Measurements from ENCODE around the gene PLEKHA1. TPM values are rescaled to one million over a fixed set of nuclear protein-coding genes. Genes with fewer than 3 reads are reported as not detected.

Gene PLEKHA1
- total RNA-seq, 2 experiments from 2014 or later = 11.1 to 12.9 TPM

DNA sequence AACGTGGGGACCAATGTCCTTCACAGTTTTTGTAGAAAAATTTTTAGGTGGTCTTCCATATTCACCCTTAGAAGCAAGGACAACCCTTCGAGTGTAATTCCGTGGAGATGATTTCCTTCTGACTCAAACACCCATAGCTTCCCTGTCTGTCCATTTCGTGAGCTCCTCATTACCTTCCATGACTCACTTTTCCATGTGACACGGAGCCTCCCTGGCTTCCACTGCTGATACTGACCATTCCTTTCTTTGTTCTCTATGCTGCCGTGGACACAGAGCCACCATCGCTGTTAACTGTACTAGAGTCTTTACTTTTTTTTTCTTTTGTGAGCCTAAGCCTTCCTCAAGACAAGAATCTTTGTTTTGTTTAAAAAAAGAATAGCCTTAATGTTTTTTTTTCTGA, 67.5 kb downstream of the PLEKHA1 start:
- ChIA-PET CTCF (interaction anchor here (1.2 kb wide), 1 partner anchor 99 kb away, joined by 3 read pairs; no protein-coding TSS in a partner anchor), POLR2A (no interaction called here)
- no peak for DNase-seq
- H3K27me3 Mint-ChIP-seq = peaks cover 2% of the 10 kb centered on the region
- H3K4me3 Mint-ChIP-seq = no peak overlapping the region
- H3K4me1 Mint-ChIP-seq (ENCODE audit: low read depth) = no peaks in the 10 kb centered on the region
- intact Hi-C loops (cut with micrococcal nuclease) = no loop called here
- H3K27ac Mint-ChIP-seq = no peak overlapping the region
- H3K36me3 Mint-ChIP-seq = no peaks in the 10 kb centered on the region
- no peaks in the 10 kb centered on the region for H3K9me3 Mint-ChIP-seq

DNA sequence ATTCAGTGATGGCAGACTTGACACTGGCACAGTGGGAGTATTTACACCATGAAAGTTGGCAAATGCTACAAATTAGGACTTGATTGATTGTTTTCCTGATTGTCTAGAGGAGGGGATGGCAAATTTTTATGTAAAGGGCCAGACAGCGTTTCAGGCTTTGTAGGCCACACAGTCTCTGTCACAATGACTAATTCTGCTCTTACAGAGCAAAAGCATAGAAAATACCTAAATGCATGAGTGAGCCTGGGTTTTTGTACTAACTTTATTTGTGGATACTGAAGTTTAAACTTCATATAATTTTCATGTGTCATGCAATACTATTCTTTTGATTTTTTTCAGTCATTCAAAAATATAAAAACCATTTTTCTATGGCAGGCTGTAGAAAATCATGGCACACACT, 71.0 kb downstream of the PLEKHA1 start:
- intact Hi-C loops (cut with micrococcal nuclease) = no loop called here
- DNase-seq = no peak
- H3K4me3 Mint-ChIP-seq = no peak overlapping the region
- H3K9me3 Mint-ChIP-seq = no peaks in the 10 kb centered on the region
- peaks cover 6% of the 10 kb centered on the region for H3K27me3 Mint-ChIP-seq
- no peak overlapping the region for H3K27ac Mint-ChIP-seq
- H3K4me1 Mint-ChIP-seq (ENCODE audit: low read depth) = no peaks in the 10 kb centered on the region
- ChIA-PET POLR2A (no interaction called here), CTCF (no interaction called here)
- no peaks in the 10 kb centered on the region for H3K36me3 Mint-ChIP-seq

- intact Hi-C loops (cut with micrococcal nuclease) = no loop called here
- DNase-seq = no peak
- no peak overlapping the region for H3K27ac Mint-ChIP-seq
- no peak overlapping the region for H3K4me3 Mint-ChIP-seq
- H3K9me3 Mint-ChIP-seq = no peaks in the 10 kb centered on the region
- no peaks in the 10 kb centered on the region for H3K36me3 Mint-ChIP-seq
- ChIA-PET CTCF (no interaction called here), POLR2A (no interaction called here)
- H3K4me1 Mint-ChIP-seq (ENCODE audit: low read depth) = no peaks in the 10 kb centered on the region
- peaks cover 9% of the 10 kb centered on the region for H3K27me3 Mint-ChIP-seq
These were observed 71.4 kb downstream of the PLEKHA1 start for GRCh38 chr10:122445904-122446303.

GRCh38 chr10:122446668-122447423, 72.3 kb downstream of the PLEKHA1 start:
- CTCF ChIA-PET = no interaction called here
- POLR2A ChIA-PET = no interaction called here
- no peak overlapping the region for H3K4me3 Mint-ChIP-seq
- no peaks in the 10 kb centered on the region for H3K9me3 Mint-ChIP-seq
- no peaks in the 10 kb centered on the region for H3K4me1 Mint-ChIP-seq (ENCODE audit: low read depth)
- DNase-seq = no peak
- H3K36me3 Mint-ChIP-seq = no peaks in the 10 kb centered on the region
- H3K27me3 Mint-ChIP-seq = peaks cover 12% of the 10 kb centered on the region
- intact Hi-C loops (cut with micrococcal nuclease) = no loop called here
- H3K27ac Mint-ChIP-seq = no peak overlapping the region

DNA sequence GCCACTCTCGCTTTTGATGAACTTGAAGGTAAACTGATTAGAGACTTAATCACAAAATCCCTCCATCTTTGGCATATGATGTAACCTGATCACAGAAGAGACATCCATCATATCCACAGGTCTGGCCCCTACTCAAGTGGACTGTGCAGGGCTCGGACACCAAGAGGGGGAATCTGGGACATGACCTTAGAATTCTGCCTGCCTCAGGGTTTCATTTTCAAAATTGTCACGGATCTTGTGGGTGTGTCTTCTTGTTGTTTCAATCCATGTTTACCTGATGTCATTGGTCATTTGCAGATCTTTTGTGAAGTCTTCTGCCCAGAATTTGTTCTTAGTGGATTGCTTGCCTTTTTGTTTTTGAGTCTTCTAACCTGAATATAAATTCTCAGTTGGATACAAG, 74.1 kb downstream of the PLEKHA1 start:
- POLR2A ChIA-PET = no interaction called here
- Mint-ChIP-seq H3K27me3 (peaks cover 12% of the 10 kb centered on the region), H3K9me3 (no peaks in the 10 kb centered on the region), H3K36me3 (no peaks in the 10 kb centered on the region), H3K4me1 (ENCODE audit: low read depth) (no peaks in the 10 kb centered on the region), H3K27ac (no peak overlapping the region), H3K4me3 (no peak overlapping the region)
- CTCF ChIA-PET = interaction anchor here (0.8 kb wide), 1 partner anchor 117 kb away, joined by 4 read pairs; no protein-coding TSS in a partner anchor
- DNase-seq = no peak
- intact Hi-C loops (cut with micrococcal nuclease) = no loop called here

- CTCF ChIA-PET = interaction anchor here (1.4 kb wide), 1 partner anchor 14 kb away, joined by 4 read pairs; no protein-coding TSS in a partner anchor
- intact Hi-C loops (cut with micrococcal nuclease) = no loop called here
These were observed 74.6 kb downstream of the PLEKHA1 start for GRCh38 chr10:122449153-122449552.

DNA sequence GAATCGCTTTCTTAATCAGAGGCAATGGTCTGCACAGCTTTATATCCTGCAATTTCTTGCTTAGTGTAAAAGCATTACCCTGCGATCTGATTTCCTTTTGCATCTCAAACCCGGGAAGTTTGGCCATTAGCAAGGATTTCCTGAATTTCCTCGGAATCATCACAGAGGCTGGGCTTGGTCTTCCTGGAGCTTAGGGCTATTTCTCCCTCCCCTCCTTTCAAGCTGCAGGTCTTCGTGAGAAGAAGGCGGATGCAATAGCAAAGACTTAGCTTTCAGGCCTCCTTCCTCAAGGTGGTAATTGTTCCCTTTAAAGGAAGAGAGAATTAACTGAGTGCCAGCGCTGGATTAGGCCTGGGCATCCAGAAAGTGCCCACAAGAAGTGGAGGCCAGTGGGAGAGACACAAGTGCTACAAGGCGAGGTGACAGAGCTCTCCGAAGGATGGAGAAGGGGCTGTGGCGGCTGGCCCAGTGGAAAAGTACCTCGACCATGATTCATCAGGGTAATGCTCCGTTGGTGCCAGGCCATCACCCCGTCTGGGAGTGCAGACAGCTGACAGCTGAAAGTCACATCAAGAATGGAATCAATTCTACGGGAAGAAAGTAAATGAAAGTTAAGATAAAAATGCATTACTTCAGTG, 76.0 kb downstream of the PLEKHA1 start:
- H3K4me1 Mint-ChIP-seq (ENCODE audit: low read depth) = no peaks in the 10 kb centered on the region
- H3K27me3 Mint-ChIP-seq = peaks cover 16% of the 10 kb centered on the region
- intact Hi-C loops (cut with micrococcal nuclease) = no loop called here
- CTCF ChIA-PET = interaction anchor here (1.4 kb wide), 1 partner anchor 15 kb away, joined by 4 read pairs; no protein-coding TSS in a partner anchor
- no peak overlapping the region for H3K4me3 Mint-ChIP-seq
- H3K27ac Mint-ChIP-seq = no peak overlapping the region
- no peak for DNase-seq
- H3K9me3 Mint-ChIP-seq = no peaks in the 10 kb centered on the region
- POLR2A ChIA-PET = no interaction called here
- H3K36me3 Mint-ChIP-seq = no peaks in the 10 kb centered on the region

More at GRCh38 chr10:122449153-122449552, 74.6 kb downstream of the PLEKHA1 start:
- no peak overlapping the region for H3K4me3 Mint-ChIP-seq
- no peak overlapping the region for H3K27ac Mint-ChIP-seq
- H3K4me1 Mint-ChIP-seq (ENCODE audit: low read depth) = no peaks in the 10 kb centered on the region
- DNase-seq = no peak
- H3K36me3 Mint-ChIP-seq = no peaks in the 10 kb centered on the region
- POLR2A ChIA-PET = no interaction called here
- H3K27me3 Mint-ChIP-seq = peaks cover 14% of the 10 kb centered on the region
- H3K9me3 Mint-ChIP-seq = no peaks in the 10 kb centered on the region

DNA sequence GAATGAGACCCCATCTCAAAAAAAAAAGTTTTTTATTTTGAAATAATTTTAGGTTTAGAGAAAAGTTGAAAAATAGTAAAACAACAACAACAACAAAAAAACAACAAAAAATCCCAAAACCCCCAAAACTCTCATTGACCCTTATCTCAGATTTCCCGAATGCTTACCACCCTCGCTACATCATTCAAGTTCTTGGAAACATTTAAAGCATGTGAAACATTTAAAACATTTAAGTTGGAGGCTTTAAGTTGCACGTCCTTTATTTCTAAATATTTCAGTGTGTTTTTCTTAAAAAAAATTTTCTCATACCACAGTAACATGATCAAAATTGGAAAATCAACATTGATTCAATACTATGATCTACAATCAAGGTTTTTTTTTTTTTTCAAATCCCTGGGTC, 79.6 kb downstream of the PLEKHA1 start:
- CTCF ChIA-PET = interaction anchor here (1.3 kb wide), 1 partner anchor 19 kb away, joined by 3 read pairs; no protein-coding TSS in a partner anchor
- intact Hi-C loops (cut with micrococcal nuclease) = no loop called here
- H3K36me3 Mint-ChIP-seq = no peaks in the 10 kb centered on the region

DNA sequence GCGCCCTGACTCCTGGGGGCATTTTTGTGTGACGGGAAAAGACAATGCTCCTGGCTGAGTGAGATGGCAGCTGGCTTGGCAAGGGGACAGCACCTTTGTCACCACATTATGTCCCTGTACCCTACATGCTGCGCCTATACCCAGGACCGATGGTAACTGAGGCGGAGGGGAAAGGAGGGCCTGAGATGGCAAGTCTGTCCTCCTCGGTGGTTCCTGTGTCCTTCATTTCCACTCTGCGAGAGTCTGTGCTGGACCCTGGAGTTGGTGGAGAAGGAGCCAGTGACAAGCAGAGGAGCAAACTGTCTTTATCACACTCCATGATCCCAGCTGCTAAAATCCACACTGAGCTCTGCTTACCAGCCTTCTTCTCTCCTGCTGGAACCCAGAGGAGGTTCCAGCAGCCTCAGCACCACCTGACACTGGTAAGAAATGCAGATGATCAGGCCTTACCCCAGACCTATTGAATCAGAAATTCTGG, 80.1 kb downstream of the PLEKHA1 start, which contains the start of gene ARMS2:
TSS of gene ARMS2 (plus strand) at position 51 of the 478 bp plus-strand sequence. CDS start at position 126, 75 bp downstream.
- CTCF ChIA-PET = interaction anchor here (1.0 to 1.3 kb wide), 3 partner anchors 19 to 156 kb away, joined by 3 to 4 read pairs (median 3); no protein-coding TSS in a partner anchor
- Mint-ChIP-seq H3K4me1 (ENCODE audit: low read depth) (no peaks in the 10 kb centered on the region), H3K9me3 (no peaks in the 10 kb centered on the region), H3K36me3 (no peaks in the 10 kb centered on the region), H3K27me3 (peaks cover 43% of the 10 kb centered on the region), H3K4me3 (no peak within 1 kb of the TSS), H3K27ac (no peak within 1 kb of the TSS)
- intact Hi-C loops (cut with micrococcal nuclease) = no loop called here
- DNase-seq = no peak
- POLR2A ChIA-PET = no interaction called here

More for the DNA sequence above, 79.6 kb downstream of the PLEKHA1 start:
- no peak overlapping the region for H3K27ac Mint-ChIP-seq
- no peak for DNase-seq
- H3K4me3 Mint-ChIP-seq = no peak overlapping the region
- H3K9me3 Mint-ChIP-seq = no peaks in the 10 kb centered on the region
- H3K27me3 Mint-ChIP-seq = peaks cover 39% of the 10 kb centered on the region
- POLR2A ChIA-PET = no interaction called here
- no peaks in the 10 kb centered on the region for H3K4me1 Mint-ChIP-seq (ENCODE audit: low read depth)

- POLR2A ChIA-PET = no interaction called here
- no peaks in the 10 kb centered on the region for H3K9me3 Mint-ChIP-seq
- H3K4me1 Mint-ChIP-seq (ENCODE audit: low read depth) = peaks cover 1% of the 10 kb centered on the region
- no peak for DNase-seq
- H3K27me3 Mint-ChIP-seq = peaks cover 44% of the 10 kb centered on the region
- CTCF ChIA-PET = interaction anchor here (1.0 to 2.0 kb wide), 3 partner anchors 110 to 156 kb away, joined by 3 to 4 read pairs (median 4); no protein-coding TSS in a partner anchor
- no peak overlapping the region for H3K4me3 Mint-ChIP-seq
- intact Hi-C loops (cut with micrococcal nuclease) = no loop called here
- no peak overlapping the region for H3K27ac Mint-ChIP-seq
- no peaks in the 10 kb centered on the region for H3K36me3 Mint-ChIP-seq
These were observed 81.0 kb downstream of the PLEKHA1 start for GRCh38 chr10:122455376-122456079.

GRCh38 chr10:122457934-122458333, 83.4 kb downstream of the PLEKHA1 start:
- no peak overlapping the region for H3K4me3 Mint-ChIP-seq
- H3K27ac Mint-ChIP-seq = no peak overlapping the region
- H3K9me3 Mint-ChIP-seq = no peaks in the 10 kb centered on the region
- H3K4me1 Mint-ChIP-seq (ENCODE audit: low read depth) = peaks cover 9% of the 10 kb centered on the region
- ChIA-PET CTCF (interaction anchor here (0.7 to 2.1 kb wide), 2 partner anchors 107 to 115 kb away, joined by 3 to 7 read pairs; no protein-coding TSS in a partner anchor), POLR2A (no interaction called here)
- H3K27me3 Mint-ChIP-seq = peaks cover 47% of the 10 kb centered on the region
- no peaks in the 10 kb centered on the region for H3K36me3 Mint-ChIP-seq
- no peak for DNase-seq
- intact Hi-C loops (cut with micrococcal nuclease) = no loop called here

DNA sequence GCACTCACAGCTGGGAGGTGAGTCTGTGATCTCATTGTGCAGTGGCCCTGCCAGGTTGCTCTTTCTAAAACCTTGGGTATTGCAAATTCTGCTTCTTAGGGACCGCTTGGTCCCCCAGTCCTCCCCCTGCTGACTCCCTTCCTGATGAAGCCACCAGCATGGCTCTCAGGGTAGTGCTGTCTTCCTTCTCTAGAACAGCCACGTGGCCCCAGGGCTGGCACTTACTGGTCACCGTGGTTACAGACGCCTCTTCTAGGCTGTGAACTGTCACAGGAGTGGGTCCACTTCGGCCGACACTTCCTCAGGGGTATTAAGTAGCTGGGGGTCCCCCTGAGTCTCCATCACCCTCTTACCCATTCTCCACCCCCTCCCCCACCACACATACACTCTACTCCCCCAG, 84.2 kb downstream of the PLEKHA1 start:
- peaks cover 11% of the 10 kb centered on the region for H3K4me1 Mint-ChIP-seq (ENCODE audit: low read depth)
- DNase-seq = no peak
- H3K9me3 Mint-ChIP-seq = no peaks in the 10 kb centered on the region
- no peak overlapping the region for H3K4me3 Mint-ChIP-seq
- CTCF ChIA-PET = interaction anchor here (2.1 kb wide), 1 partner anchor 107 kb away, joined by 7 read pairs; no protein-coding TSS in a partner anchor
- intact Hi-C loops (cut with micrococcal nuclease) = no loop called here
- peaks cover 54% of the 10 kb centered on the region for H3K27me3 Mint-ChIP-seq
- H3K27ac Mint-ChIP-seq = no peak overlapping the region
- POLR2A ChIA-PET = no interaction called here
- no peaks in the 10 kb centered on the region for H3K36me3 Mint-ChIP-seq
